HEK293 (cell line): ENCODE data around the gene IRF8.
A peak's percentile ranks its signal among the peaks of the same experiment; 100 is the strongest.

Experiments used
- BCL11B ChIP-seq: fragments of 450-650 bp; formaldehyde crosslinking; IDR thresholded peaks from 2 replicates; pipeline ENCODE4 v1.5.1; 2016; ENCODE audit warnings: low read depth, missing biosample characterization, missing genetic modification characterization
- HOXC10 ChIP-seq: sonication (generic); formaldehyde crosslinking; IDR thresholded peaks from 2 replicates; pipeline ENCODE4 v1.8.1; 2023; ENCODE audit warnings: mild to moderate bottlenecking, missing genetic modification reagents
- HOXD13 ChIP-seq: sonication (generic); formaldehyde crosslinking; IDR thresholded peaks from 2 replicates; pipeline ENCODE4 v1.8.0; 2022; ENCODE audit warnings: missing genetic modification reagents, borderline replicate concordance
- RBAK ChIP-seq: fragments of 450-650 bp; formaldehyde crosslinking; IDR thresholded peaks from 2 replicates; pipeline ENCODE4 v1.5.1; 2016; ENCODE audit warnings: missing biosample characterization, missing genetic modification characterization
- REPIN1 ChIP-seq: fragments of 450-650 bp; formaldehyde crosslinking; IDR thresholded peaks from 2 replicates; pipeline ENCODE4 v1.5.1; 2017; ENCODE audit warnings: missing biosample characterization, missing genetic modification characterization, low read depth
- ZNF138 ChIP-seq: fragments of 450-650 bp; formaldehyde crosslinking; IDR thresholded peaks from 2 replicates; pipeline ENCODE4 v1.5.1; 2016; ENCODE audit warnings: missing biosample characterization, missing genetic modification characterization, borderline replicate concordance
- ZNF37A ChIP-seq: fragments of 450-650 bp; IDR thresholded peaks from 2 replicates; pipeline ENCODE4 v1.5.1; 2018; ENCODE audit warnings: missing biosample characterization, missing genetic modification characterization
- ZNF391 ChIP-seq: fragments of 450-650 bp; formaldehyde crosslinking; IDR thresholded peaks from 2 replicates; pipeline ENCODE4 v1.5.1; 2016; ENCODE audit warnings: low read depth, missing biosample characterization, missing genetic modification characterization, borderline replicate concordance
- ZNF529 ChIP-seq: fragments of 450-650 bp; formaldehyde crosslinking; IDR thresholded peaks from 2 replicates; pipeline ENCODE4 v1.5.1; 2017; ENCODE audit warnings: missing genetic modification characterization, missing biosample characterization; ENCODE audit not compliant: insufficient replicate concordance
- ZNF530 ChIP-seq: fragments of 450-650 bp; formaldehyde crosslinking; IDR thresholded peaks from 2 replicates; pipeline ENCODE4 v1.5.1; 2016; ENCODE audit warnings: low read depth, missing biosample characterization, missing genetic modification characterization
- ZNF571 ChIP-seq: fragments of 450-650 bp; formaldehyde crosslinking; IDR thresholded peaks from 2 replicates; pipeline ENCODE4 v1.5.0; 2017; ENCODE audit warnings: missing biosample characterization, missing genetic modification characterization
- ZNF76 ChIP-seq: fragments of 450-650 bp; formaldehyde crosslinking; IDR thresholded peaks from 2 replicates; pipeline ENCODE4; 2016; ENCODE audit warnings: low read depth, missing biosample characterization, missing genetic modification characterization, borderline replicate concordance
- ZNF776 ChIP-seq: fragments of 450-650 bp; formaldehyde crosslinking; IDR thresholded peaks from 2 replicates; pipeline ENCODE4 v1.5.0; 2017; ENCODE audit warnings: missing biosample characterization, missing genetic modification characterization, borderline replicate concordance
- ZNF830 ChIP-seq: fragments of 450-650 bp; IDR thresholded peaks from 2 replicates; pipeline ENCODE4 v1.5.0; 2018; ENCODE audit warnings: missing biosample characterization, missing genetic modification characterization, low read depth, mild to moderate bottlenecking, moderate library complexity
- TF ChIP-seq, protein P1 (sequence below): fragments of 450-650 bp; formaldehyde crosslinking; IDR thresholded peaks from 2 replicates; pipeline ENCODE4 v1.5.1; 2016; ENCODE audit warnings: missing biosample characterization, missing genetic modification characterization
- TF ChIP-seq, protein P2 (sequence below): fragments of 450-650 bp; formaldehyde crosslinking; conservative IDR thresholded peaks from 2 replicates; pipeline ENCODE4 v1.5.1; 2016; ENCODE audit warnings: low read depth, missing biosample characterization, missing genetic modification characterization
- TF ChIP-seq, protein P3 (sequence below): fragments of 450-650 bp; formaldehyde crosslinking; IDR thresholded peaks from 2 replicates; pipeline ENCODE4 v1.5.1; 2016; ENCODE audit warnings: missing biosample characterization, missing genetic modification characterization
- TF ChIP-seq, protein P4 (sequence below): fragments of 450-650 bp; formaldehyde crosslinking; IDR thresholded peaks from 2 replicates; pipeline ENCODE4 v1.5.1; 2016; ENCODE audit warnings: missing biosample characterization, missing genetic modification characterization
- TF ChIP-seq, protein P5 (sequence below): fragments of 450-650 bp; formaldehyde crosslinking; IDR thresholded peaks from 2 replicates; pipeline ENCODE4 v1.5.1; 2016; ENCODE audit warnings: missing biosample characterization, missing genetic modification characterization
- TF ChIP-seq, protein P6 (sequence below): IDR thresholded peaks from 2 replicates; pipeline ENCODE4 v1.6.1; 2011; ENCODE audit warnings: mild to moderate bottlenecking, low read depth, low read length, borderline replicate concordance
- TF ChIP-seq, protein P7 (sequence below): fragments of 450-650 bp; formaldehyde crosslinking; IDR thresholded peaks from 2 replicates; pipeline ENCODE4 v1.5.1; 2016; ENCODE audit warnings: missing biosample characterization, missing genetic modification characterization

The IRF8 gene

DNA sequence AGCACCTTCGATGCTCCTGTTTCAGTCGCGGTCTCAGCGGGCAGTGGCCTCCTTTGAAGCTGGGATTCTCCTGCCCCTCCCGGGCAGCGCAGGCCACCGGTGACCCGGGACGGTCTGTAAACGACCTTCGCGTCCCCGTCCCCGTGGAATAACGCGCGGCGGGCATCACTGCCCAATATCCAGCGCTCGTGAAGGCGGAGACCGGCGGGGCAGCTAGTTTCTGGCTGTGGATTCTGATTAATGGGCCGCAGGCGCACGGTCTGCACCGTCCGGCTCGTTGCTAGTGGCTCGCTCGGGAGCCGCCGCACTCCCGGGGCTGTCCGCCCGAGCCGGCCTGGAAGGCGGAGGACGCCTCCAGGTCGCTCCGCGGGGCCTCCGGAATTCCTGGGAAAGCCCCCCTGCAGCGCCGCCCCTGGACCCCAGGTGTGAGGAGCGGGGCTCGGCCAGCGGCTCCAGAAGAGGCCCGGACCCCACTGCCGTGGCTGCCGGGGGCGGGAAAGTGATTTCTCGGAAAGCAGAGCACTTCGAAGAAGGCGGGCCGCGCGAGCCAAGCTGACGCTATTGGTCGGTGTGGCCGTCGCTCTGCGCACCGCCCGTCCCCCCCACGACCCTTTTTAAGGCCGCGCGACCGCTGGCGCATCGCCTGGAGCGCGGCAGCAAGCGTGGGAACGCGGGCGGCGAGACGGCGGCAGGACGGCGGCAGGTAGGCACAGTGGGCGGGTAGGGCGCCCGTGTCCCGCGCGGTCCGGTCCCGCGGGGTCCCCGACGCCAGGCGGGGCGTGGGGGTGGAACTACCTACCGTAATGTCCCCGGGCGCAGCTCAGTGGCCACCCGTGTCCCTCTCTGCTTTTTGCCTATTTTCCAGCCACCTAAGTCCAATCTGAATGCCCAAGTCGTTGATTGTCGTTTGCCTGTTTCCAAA is at the start of gene IRF8 (continued):
- TF ChIP-seq, protein P1, sequence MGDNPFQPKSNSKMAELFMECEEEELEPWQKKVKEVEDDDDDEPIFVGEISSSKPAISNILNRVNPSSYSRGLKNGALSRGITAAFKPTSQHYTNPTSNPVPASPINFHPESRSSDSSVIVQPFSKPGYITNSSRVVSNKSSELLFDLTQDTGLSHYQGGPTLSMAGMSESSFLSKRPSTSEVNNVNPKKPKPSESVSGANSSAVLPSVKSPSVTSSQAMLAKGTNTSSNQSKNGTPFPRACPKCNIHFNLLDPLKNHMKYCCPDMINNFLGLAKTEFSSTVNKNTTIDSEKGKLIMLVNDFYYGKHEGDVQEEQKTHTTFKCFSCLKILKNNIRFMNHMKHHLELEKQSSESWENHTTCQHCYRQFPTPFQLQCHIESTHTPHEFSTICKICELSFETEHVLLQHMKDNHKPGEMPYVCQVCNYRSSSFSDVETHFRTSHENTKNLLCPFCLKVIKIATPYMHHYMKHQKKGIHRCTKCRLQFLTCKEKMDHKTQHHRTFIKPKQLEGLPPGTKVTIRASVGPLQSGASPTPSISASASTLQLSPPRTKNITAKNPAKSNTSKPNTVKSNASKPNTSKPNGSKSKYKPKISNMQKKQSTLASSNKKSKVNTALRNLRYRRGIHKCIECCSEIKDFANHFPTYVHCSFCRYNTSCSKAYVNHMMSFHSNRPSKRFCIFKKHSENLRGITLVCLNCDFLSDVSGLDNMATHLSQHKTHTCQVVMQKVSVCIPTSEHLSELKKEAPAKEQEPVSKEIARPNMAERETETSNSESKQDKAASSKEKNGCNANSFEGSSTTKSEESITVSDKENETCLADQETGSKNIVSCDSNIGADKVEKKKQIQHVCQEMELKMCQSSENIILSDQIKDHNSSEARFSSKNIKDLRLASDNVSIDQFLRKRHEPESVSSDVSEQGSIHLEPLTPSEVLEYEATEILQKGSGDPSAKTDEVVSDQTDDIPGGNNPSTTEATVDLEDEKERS (tag by site-specific recombination) = no peak
- TF ChIP-seq ZNF37A (tag by site-specific recombination) = no peak
- no peak for TF ChIP-seq RBAK (tag by site-specific recombination)
- TF ChIP-seq HOXC10 (CRISPR knock-in tag) = no peak
- TF ChIP-seq ZNF530 (tag by site-specific recombination) = no peak
- TF ChIP-seq ZNF571 (tag by site-specific recombination) = no peak
- no peak for TF ChIP-seq REPIN1 (tag by site-specific recombination)
- TF ChIP-seq, protein P2, sequence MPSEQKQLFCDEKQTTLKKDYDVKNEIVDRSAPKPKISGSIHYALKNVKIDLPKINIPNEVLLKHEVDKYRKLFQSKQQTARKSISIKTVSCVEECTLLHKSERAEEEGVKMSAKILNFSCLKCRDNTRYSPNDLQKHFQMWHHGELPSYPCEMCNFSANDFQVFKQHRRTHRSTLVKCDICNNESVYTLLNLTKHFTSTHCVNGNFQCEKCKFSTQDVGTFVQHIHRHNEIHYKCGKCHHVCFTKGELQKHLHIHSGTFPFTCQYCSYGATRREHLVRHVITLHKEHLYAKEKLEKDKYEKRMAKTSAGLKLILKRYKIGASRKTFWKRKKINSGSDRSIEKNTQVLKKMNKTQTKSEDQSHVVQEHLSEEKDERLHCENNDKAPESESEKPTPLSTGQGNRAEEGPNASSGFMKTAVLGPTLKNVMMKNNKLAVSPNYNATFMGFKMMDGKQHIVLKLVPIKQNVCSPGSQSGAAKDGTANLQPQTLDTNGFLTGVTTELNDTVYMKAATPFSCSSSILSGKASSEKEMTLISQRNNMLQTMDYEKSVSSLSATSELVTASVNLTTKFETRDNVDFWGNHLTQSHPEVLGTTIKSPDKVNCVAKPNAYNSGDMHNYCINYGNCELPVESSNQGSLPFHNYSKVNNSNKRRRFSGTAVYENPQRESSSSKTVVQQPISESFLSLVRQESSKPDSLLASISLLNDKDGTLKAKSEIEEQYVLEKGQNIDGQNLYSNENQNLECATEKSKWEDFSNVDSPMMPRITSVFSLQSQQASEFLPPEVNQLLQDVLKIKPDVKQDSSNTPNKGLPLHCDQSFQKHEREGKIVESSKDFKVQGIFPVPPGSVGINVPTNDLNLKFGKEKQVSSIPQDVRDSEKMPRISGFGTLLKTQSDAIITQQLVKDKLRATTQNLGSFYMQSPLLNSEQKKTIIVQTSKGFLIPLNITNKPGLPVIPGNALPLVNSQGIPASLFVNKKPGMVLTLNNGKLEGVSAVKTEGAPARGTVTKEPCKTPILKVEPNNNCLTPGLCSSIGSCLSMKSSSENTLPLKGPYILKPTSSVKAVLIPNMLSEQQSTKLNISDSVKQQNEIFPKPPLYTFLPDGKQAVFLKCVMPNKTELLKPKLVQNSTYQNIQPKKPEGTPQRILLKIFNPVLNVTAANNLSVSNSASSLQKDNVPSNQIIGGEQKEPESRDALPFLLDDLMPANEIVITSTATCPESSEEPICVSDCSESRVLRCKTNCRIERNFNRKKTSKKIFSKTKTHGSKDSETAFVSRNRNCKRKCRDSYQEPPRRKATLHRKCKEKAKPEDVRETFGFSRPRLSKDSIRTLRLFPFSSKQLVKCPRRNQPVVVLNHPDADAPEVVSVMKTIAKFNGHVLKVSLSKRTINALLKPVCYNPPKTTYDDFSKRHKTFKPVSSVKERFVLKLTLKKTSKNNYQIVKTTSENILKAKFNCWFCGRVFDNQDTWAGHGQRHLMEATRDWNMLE (tag by site-specific recombination) = no peak
- TF ChIP-seq, protein P3, sequence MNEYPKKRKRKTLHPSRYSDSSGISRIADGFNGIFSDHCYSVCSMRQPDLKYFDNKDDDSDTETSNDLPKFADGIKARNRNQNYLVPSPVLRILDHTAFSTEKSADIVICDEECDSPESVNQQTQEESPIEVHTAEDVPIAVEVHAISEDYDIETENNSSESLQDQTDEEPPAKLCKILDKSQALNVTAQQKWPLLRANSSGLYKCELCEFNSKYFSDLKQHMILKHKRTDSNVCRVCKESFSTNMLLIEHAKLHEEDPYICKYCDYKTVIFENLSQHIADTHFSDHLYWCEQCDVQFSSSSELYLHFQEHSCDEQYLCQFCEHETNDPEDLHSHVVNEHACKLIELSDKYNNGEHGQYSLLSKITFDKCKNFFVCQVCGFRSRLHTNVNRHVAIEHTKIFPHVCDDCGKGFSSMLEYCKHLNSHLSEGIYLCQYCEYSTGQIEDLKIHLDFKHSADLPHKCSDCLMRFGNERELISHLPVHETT (tag by site-specific recombination) = no peak
- TF ChIP-seq ZNF138 (tag by site-specific recombination) = no peak
- TF ChIP-seq HOXD13 (CRISPR knock-in tag) = no peak
- TF ChIP-seq, protein P4, sequence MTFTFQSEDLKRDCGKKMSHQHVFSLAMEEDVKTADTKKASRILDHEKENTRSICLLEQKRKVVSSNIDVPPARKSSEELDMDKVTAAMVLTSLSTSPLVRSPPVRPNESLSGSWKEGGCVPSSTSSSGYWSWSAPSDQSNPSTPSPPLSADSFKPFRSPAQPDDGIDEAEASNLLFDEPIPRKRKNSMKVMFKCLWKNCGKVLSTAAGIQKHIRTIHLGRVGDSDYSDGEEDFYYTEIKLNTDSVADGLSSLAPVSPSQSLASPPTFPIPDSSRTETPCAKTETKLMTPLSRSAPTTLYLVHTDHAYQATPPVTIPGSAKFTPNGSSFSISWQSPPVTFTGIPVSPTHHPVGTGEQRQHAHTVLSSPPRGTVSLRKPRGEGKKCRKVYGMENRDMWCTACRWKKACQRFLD (tag by site-specific recombination) = no peak
- 0 out of 2 replicates have a peak, but pooled peaks have one; percentile 25 for TF ChIP-seq ZNF76 (tag by site-specific recombination)
- no peak for TF ChIP-seq ZNF776
- TF ChIP-seq, protein P5, sequence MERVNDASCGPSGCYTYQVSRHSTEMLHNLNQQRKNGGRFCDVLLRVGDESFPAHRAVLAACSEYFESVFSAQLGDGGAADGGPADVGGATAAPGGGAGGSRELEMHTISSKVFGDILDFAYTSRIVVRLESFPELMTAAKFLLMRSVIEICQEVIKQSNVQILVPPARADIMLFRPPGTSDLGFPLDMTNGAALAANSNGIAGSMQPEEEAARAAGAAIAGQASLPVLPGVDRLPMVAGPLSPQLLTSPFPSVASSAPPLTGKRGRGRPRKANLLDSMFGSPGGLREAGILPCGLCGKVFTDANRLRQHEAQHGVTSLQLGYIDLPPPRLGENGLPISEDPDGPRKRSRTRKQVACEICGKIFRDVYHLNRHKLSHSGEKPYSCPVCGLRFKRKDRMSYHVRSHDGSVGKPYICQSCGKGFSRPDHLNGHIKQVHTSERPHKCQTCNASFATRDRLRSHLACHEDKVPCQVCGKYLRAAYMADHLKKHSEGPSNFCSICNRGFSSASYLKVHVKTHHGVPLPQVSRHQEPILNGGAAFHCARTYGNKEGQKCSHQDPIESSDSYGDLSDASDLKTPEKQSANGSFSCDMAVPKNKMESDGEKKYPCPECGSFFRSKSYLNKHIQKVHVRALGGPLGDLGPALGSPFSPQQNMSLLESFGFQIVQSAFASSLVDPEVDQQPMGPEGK = peak; percentile 84
- TF ChIP-seq ZNF391 = no peak
- TF ChIP-seq, protein P6, sequence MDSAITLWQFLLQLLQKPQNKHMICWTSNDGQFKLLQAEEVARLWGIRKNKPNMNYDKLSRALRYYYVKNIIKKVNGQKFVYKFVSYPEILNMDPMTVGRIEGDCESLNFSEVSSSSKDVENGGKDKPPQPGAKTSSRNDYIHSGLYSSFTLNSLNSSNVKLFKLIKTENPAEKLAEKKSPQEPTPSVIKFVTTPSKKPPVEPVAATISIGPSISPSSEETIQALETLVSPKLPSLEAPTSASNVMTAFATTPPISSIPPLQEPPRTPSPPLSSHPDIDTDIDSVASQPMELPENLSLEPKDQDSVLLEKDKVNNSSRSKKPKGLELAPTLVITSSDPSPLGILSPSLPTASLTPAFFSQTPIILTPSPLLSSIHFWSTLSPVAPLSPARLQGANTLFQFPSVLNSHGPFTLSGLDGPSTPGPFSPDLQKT = no peak
- TF ChIP-seq, protein P7, sequence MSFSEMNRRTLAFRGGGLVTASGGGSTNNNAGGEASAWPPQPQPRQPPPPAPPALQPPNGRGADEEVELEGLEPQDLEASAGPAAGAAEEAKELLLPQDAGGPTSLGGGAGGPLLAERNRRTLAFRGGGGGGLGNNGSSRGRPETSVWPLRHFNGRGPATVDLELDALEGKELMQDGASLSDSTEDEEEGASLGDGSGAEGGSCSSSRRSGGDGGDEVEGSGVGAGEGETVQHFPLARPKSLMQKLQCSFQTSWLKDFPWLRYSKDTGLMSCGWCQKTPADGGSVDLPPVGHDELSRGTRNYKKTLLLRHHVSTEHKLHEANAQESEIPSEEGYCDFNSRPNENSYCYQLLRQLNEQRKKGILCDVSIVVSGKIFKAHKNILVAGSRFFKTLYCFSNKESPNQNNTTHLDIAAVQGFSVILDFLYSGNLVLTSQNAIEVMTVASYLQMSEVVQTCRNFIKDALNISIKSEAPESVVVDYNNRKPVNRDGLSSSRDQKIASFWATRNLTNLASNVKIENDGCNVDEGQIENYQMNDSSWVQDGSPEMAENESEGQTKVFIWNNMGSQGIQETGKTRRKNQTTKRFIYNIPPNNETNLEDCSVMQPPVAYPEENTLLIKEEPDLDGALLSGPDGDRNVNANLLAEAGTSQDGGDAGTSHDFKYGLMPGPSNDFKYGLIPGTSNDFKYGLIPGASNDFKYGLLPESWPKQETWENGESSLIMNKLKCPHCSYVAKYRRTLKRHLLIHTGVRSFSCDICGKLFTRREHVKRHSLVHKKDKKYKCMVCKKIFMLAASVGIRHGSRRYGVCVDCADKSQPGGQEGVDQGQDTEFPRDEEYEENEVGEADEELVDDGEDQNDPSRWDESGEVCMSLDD = no peak
- TF ChIP-seq BCL11B (tag by site-specific recombination) = no peak
- TF ChIP-seq ZNF529 = no peak
- TF ChIP-seq ZNF830 (tag by site-specific recombination) = no peak
